H1 (cell line): ENCODE results near the gene SEC61A1. TPM values are rescaled to one million over a fixed set of nuclear protein-coding genes. Genes with fewer than 3 reads are reported as not detected.

ENCODE experiments used
- CBX5 ChIP-seq: fragments of 300-800, 300-1000 bp; sonication (generic); IDR thresholded peaks from 2 replicates; pipeline ENCODE4 v1.7.1; 2016; ENCODE audit warnings: antibody characterized with exemption, low read length, low read depth
- CEBPB ChIP-seq: IDR thresholded peaks from 2 replicates; pipeline ENCODE4 v1.6.1; 2012; ENCODE audit warnings: low read depth, low read length
- CHD1 ChIP-seq: IDR thresholded peaks from 2 replicates; pipeline ENCODE4 v1.6.1; 2012; ENCODE audit warnings: low read depth, low read length, improper control_type of control experiment
- CREB1 ChIP-seq: IDR thresholded peaks from 2 replicates; pipeline ENCODE4 v1.6.1; 2012; ENCODE audit warnings: inconsistent platforms
- FOSL1 ChIP-seq: IDR thresholded peaks from 2 replicates; pipeline ENCODE4 v1.6.1; 2011; ENCODE audit warnings: mild to moderate bottlenecking, low read depth, low read length, moderate library complexity; ENCODE audit not compliant: insufficient read depth
- GABPA ChIP-seq: IDR thresholded peaks from 2 replicates; pipeline ENCODE4 v1.6.1; 2011; ENCODE audit warnings: mild to moderate bottlenecking, low read length, moderate library complexity, borderline replicate concordance; ENCODE audit not compliant: insufficient read depth
- MAFK ChIP-seq: IDR thresholded peaks from 2 replicates; pipeline ENCODE4 v1.6.1; 2012; ENCODE audit warnings: low read depth, mild to moderate bottlenecking, improper control_type of control experiment, low read length
- NANOG ChIP-seq: IDR thresholded peaks from 2 replicates; pipeline ENCODE4 v1.6.1; 2011; ENCODE audit warnings: low read length, low read depth, mild to moderate bottlenecking, inconsistent platforms; ENCODE audit not compliant: insufficient read depth, poor library complexity, severe bottlenecking
- RNF2 ChIP-seq: fragments of 200-900, 300-1000 bp; sonication (generic); IDR thresholded peaks from 2 replicates; pipeline ENCODE4 v1.7.1; 2016; ENCODE audit warnings: borderline replicate concordance, low read depth, mild to moderate bottlenecking, antibody characterized with exemption, low read length; ENCODE audit not compliant: poor library complexity, severe bottlenecking; ENCODE audit errors: missing control alignments
- SP1 ChIP-seq: IDR thresholded peaks from 2 replicates; pipeline ENCODE4 v1.6.1; 2011; ENCODE audit warnings: low read depth, low read length
- SRF ChIP-seq: IDR thresholded peaks from 2 replicates; pipeline ENCODE4 v1.6.1; 2011; ENCODE audit warnings: mild to moderate bottlenecking, low read depth, low read length, moderate library complexity
- TBP ChIP-seq: IDR thresholded peaks from 2 replicates; pipeline ENCODE4 v1.6.1; 2011; ENCODE audit warnings: low read depth, low read length, improper control_type of control experiment
- TCF12 ChIP-seq: IDR thresholded peaks from 2 replicates; pipeline ENCODE4 v1.6.1; 2011; ENCODE audit warnings: low read depth, mild to moderate bottlenecking, low read length
- YY1 ChIP-seq: IDR thresholded peaks from 2 replicates; pipeline ENCODE4 v1.6.1; 2011; ENCODE audit warnings: low read depth, mild to moderate bottlenecking, low read length
- polyA plus RNA-seq, 7 experiments: library from polyadenylated mRNA; depleted of rRNA in 3 of 7; stranded (reverse) in 5 of 7; unstranded in 2 of 7; fragments of >200 nt in 5 of 7; fragments of 200-250 nt in 2 of 7; gene quantifications; 1 replicate in 5 of 7; 2 replicates in 1 of 7; 4 replicates in 1 of 7; pipeline versions ENCODE4 v1.2.1 to v1.2.3, GENCODE V29; 2011 to 2013; ENCODE audit warnings: missing spikeins in 2 of 7, mixed read lengths in 2 of 7
- total RNA-seq: library from RNA; stranded (reverse); fragmentation: NEBNext Ultra II Directional; extraction: Animal tissue kit (Norgen Biotek cat#: 25700); gene quantifications from 2 replicates; pipeline ENCODE4 v1.2.1, GENCODE V29; 2021
- TF ChIP-seq, protein P1 (sequence below): IDR thresholded peaks from 2 replicates; pipeline ENCODE4 v1.6.1; 2011; ENCODE audit warnings: low read length, improper control_type of control experiment
- TF ChIP-seq, protein P2 (sequence below): IDR thresholded peaks from 2 replicates; pipeline ENCODE4 v1.6.1; 2012; ENCODE audit warnings: inconsistent platforms

SEC61A1 gene
- total and polyA plus RNA-seq, 2 of the 8 experiments (the other 6 are each of a cell fraction or from before 2014, with no cell fraction given): 133 to 165 TPM

DNA sequence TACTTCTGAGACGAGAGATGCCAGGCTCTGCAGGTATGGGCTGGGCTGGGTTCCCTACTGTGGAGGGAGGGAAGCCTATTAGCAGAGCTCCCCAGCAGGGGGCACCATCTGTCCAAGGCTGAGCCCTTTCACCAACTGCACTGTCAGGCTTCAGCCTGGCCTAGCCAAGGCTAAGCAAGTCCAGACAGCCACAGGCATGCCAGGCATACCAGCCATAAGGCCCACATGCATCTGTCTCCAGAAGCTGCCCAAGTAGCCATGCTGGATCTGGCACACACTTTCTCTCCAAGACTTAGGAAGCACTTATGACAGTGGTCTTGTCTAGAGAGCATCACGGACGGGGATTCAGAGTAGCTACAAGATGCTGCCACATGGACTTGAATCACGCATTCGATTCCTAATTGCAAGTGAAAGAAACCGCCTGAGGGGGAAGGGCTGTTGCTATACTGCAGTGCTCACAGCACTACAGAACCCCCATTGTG, 43.0 kb downstream of the SEC61A1 start (continued):
- TF ChIP-seq RNF2 (no peak), MAFK (no peak), YY1 (0 out of 2 replicates have a peak, but pooled peaks have one; percentile 4), CREB1 (0 out of 2 replicates have a peak, but pooled peaks have one; percentile 21), GABPA (no peak), SRF (no peak), SP1 (no peak), NANOG (no peak), CHD1 (no peak), TCF12 (no peak), FOSL1 (no peak), CBX5 (no peak), CEBPB (no peak), TBP (no peak)
- TF ChIP-seq, protein P1, sequence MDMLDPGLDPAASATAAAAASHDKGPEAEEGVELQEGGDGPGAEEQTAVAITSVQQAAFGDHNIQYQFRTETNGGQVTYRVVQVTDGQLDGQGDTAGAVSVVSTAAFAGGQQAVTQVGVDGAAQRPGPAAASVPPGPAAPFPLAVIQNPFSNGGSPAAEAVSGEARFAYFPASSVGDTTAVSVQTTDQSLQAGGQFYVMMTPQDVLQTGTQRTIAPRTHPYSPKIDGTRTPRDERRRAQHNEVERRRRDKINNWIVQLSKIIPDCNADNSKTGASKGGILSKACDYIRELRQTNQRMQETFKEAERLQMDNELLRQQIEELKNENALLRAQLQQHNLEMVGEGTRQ: no peak
- TF ChIP-seq, protein P2, sequence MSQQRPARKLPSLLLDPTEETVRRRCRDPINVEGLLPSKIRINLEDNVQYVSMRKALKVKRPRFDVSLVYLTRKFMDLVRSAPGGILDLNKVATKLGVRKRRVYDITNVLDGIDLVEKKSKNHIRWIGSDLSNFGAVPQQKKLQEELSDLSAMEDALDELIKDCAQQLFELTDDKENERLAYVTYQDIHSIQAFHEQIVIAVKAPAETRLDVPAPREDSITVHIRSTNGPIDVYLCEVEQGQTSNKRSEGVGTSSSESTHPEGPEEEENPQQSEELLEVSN: no peak
